HG03439 (cell line): Measurements from ENCODE around the gene ELMOD2.

ENCODE experiments used
- ATAC-seq: cut with Tn5 transposase; IDR thresholded peaks from one replicate; pipeline ENCODE4 v1.9.1; 2021; ENCODE audit warnings: mild to moderate bottlenecking, moderate library complexity; ENCODE audit not compliant: unreplicated experiment

The ELMOD2 gene

GRCh38 chr4:140579278-140579677 lies 55.3 kb downstream of the ELMOD2 start:
- no peak for ATAC-seq

GRCh38 chr4:140581078-140581477 lies 57.1 kb downstream of the ELMOD2 start:
- ATAC-seq: no peak

- ATAC-seq: no peak
These were observed 60.5 kb downstream of the ELMOD2 start for GRCh38 chr4:140584439-140584838.

- ATAC-seq: no peak
These were observed 71.1 kb downstream of the ELMOD2 start for GRCh38 chr4:140595065-140595464.

- ATAC-seq: no peak
These were observed 76.4 kb downstream of the ELMOD2 start for GRCh38 chr4:140600408-140600807.

- ATAC-seq: no peak
These were observed 78.7 kb downstream of the ELMOD2 start for GRCh38 chr4:140602714-140603113.

- ATAC-seq: no peak
These were observed 79.3 kb downstream of the ELMOD2 start for GRCh38 chr4:140603286-140603685.
